ENCODE results near the gene RPS19.
"Not testable (repeated sequence)": the region's sequence is repeated elsewhere in the genome, so short reads cannot be mapped to it uniquely, and the experiment has no call there.

The RPS19 gene

GRCh38 chr19:41901707-41902360 is 41.8 kb downstream of the RPS19 start:
- DNase-seq (ENCODE audit: low read depth in 2 of 2) = no peak

- no peak for DNase-seq (ENCODE audit: low read depth in 2 of 2)
These were observed 42.5 kb downstream of the RPS19 start for GRCh38 chr19:41902594-41902993.

GRCh38 chr19:41903193-41903953 is 43.3 kb downstream of the RPS19 start:
- DNase-seq (ENCODE audit: low read depth in 2 of 2) = no peak

- no peak for DNase-seq (ENCODE audit: low read depth in 2 of 2)
These were observed 44.2 kb downstream of the RPS19 start for GRCh38 chr19:41904118-41904870.

- no peak for DNase-seq (ENCODE audit: low read depth in 2 of 2)
These were observed 45.4 kb downstream of the RPS19 start for GRCh38 chr19:41905273-41906002.

- no peak for DNase-seq (ENCODE audit: low read depth in 2 of 2)
These were observed 46.2 kb downstream of the RPS19 start for GRCh38 chr19:41906271-41906670.

GRCh38 chr19:41906916-41907680 is 47.0 kb downstream of the RPS19 start:
- no peak for DNase-seq (ENCODE audit: low read depth in 2 of 2)

- no peak for DNase-seq (ENCODE audit: low read depth in 2 of 2)
These were observed 48.0 kb downstream of the RPS19 start for GRCh38 chr19:41907994-41908615.

GRCh38 chr19:41908724-41909464 is 48.8 kb downstream of the RPS19 start:
- DNase-seq (ENCODE audit: low read depth in 2 of 2) = no peak

GRCh38 chr19:41909706-41910105 is 49.7 kb downstream of the RPS19 start:
- no peak for DNase-seq (ENCODE audit: low read depth in 2 of 2)

- DNase-seq (ENCODE audit: low read depth in 2 of 2) = no peak
These were observed 50.4 kb downstream of the RPS19 start for GRCh38 chr19:41910240-41910991.

GRCh38 chr19:41910992-41911888 is 51.2 kb downstream of the RPS19 start:
- no peak for DNase-seq (ENCODE audit: low read depth in 2 of 2)

GRCh38 chr19:41911889-41912731 is 52.1 kb downstream of the RPS19 start:
- no peak for DNase-seq (ENCODE audit: low read depth in 2 of 2)

GRCh38 chr19:41912899-41913537 is 53.0 kb downstream of the RPS19 start:
- no peak for DNase-seq (ENCODE audit: low read depth in 2 of 2)

- DNase-seq (ENCODE audit: low read depth in 2 of 2) = no peak
These were observed 53.7 kb downstream of the RPS19 start for GRCh38 chr19:41913538-41914423.

GRCh38 chr19:41914424-41914834 is 54.4 kb downstream of the RPS19 start:
- not testable (repeated sequence) for DNase-seq (ENCODE audit: low read depth in 2 of 2)

Data from stimulated activated CD8-positive, alpha-beta memory T cell treated with anti-CD3 and anti-CD28 coated beads, Interleukin-15, amount 100 ng/mL, for 48 hours (primary cell).